Ishikawa (cell line): Measurements from ENCODE around the gene PRR12.

Experiments
- EP300 ChIP-seq: IDR thresholded peaks from 2 replicates; pipeline ENCODE4 v1.6.1; 2012; ENCODE audit warnings: borderline replicate concordance
- REST ChIP-seq: IDR thresholded peaks from 2 replicates; pipeline ENCODE4 v1.6.1; 2012; ENCODE audit warnings: low read depth, mild to moderate bottlenecking

DNA sequence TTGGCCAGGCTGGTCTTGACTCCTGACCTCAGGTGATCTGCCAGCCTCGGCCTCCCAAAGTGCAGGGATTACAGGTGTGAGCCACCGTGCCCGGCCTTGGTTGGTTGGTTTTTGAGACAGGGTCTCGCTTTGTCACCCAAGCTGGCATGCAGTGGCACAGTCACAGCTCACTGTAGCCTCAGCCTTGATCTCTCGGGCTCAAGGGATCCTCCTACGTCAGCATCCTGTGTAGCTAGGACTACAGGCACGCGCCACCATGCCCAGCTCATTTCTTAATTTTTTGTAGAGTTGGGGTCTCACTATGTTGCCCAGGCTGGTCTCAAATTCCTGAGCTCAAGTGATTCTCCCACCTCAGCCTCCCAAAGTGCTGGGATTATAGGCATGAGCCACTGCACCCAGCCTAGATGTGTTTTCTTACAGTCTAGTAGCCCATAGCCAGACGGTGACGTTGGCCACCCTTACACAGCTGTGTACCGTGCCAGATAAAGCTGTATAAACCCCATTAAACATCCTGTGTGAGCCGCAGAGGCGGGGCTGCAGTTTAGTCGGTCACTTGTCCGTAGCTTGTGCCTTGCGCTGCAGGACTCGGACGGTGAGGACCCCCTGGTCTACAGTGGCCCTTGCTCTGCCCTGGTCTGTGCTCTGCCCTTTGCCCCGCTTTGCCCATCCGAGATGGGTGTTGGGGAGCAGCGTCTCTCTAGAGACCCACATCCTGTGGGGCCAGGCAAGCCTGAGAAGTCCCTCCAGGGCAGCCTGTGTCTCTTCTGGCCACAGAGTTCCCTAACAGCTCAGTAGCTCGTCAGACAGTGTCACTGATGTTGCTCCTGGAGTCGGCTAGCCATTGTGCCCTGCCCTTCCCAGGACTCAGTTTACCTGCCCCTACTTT, 64.8 kb downstream of the PRR12 start:
- TF ChIP-seq REST (no peak), EP300 (no peak)
